WTC11 (cell line): ENCODE measurements around the gene TBC1D22A. TPM values are rescaled to one million over a fixed set of nuclear protein-coding genes. Genes with fewer than 3 reads are reported as not detected.

Source experiments
- ATAC-seq: fragments of 200-7000 bp; cut with Tn5 transposase; 2 replicates; pipeline ENCODE4 v1.10.0; 2021; ENCODE audit warnings: mild to moderate bottlenecking, moderate library complexity
- CTCF ChIA-PET: fragments of 300-600 bp; sonication (Branson Sonifier 250); formaldehyde crosslinking; loops from one replicate; lab custom pipeline; 2021; ENCODE audit warnings: antibody characterized with exemption; lab: Charles Lee
- POLR2A ChIA-PET: fragments of 350-600 bp; sonication (Branson Sonifier 250); formaldehyde crosslinking; loops from one replicate; lab custom pipeline; 2021; ENCODE audit warnings: antibody characterized with exemption; lab: Charles Lee
- DNase-seq: peaks from one replicate; pipeline ENCODE4 v3.0.0; 2021; ENCODE audit warnings: low spot score
- H3K27ac Mint-ChIP-seq: 2 replicates; pipeline ENCODE4 v1.8.0; 2021; ENCODE audit warnings: mixed read lengths
- H3K27me3 Mint-ChIP-seq: 2 replicates; pipeline ENCODE4 v1.8.0; 2021; ENCODE audit warnings: low read depth, mild to moderate bottlenecking, moderate library complexity, mixed read lengths
- H3K36me3 Mint-ChIP-seq: 2 replicates; pipeline ENCODE4 v1.8.0; 2021; ENCODE audit warnings: mixed read lengths
- H3K4me1 Mint-ChIP-seq: 2 replicates; pipeline ENCODE4 v1.8.0; 2022; ENCODE audit warnings: mixed read lengths
- H3K4me3 Mint-ChIP-seq: 2 replicates; pipeline ENCODE4 v1.8.0; 2021; ENCODE audit warnings: mild to moderate bottlenecking, moderate library complexity, mixed read lengths
- H3K9me3 Mint-ChIP-seq: 2 replicates; pipeline ENCODE4 v1.8.0; 2021; ENCODE audit warnings: mixed read lengths
- ATF1 ChIP-seq: sonication (generic); formaldehyde crosslinking; IDR thresholded peaks from 2 replicates; pipeline ENCODE4 v1.8.1; 2023; ENCODE audit warnings: mild to moderate bottlenecking, moderate library complexity, missing genetic modification reagents
- CBFB ChIP-seq: sonication (generic); formaldehyde crosslinking; IDR thresholded peaks from 2 replicates; pipeline ENCODE4 v1.8.1; 2022; ENCODE audit warnings: mild to moderate bottlenecking, low read depth, missing genetic modification reagents
- FOXK1 ChIP-seq: sonication (generic); formaldehyde crosslinking; IDR thresholded peaks from 2 replicates; pipeline ENCODE4 v1.8.0; 2022; ENCODE audit warnings: mild to moderate bottlenecking, moderate library complexity, missing genetic modification reagents
- GABPB1 ChIP-seq: sonication (generic); formaldehyde crosslinking; IDR thresholded peaks from 2 replicates; pipeline ENCODE4 v1.8.1; 2023; ENCODE audit warnings: mild to moderate bottlenecking, missing genetic modification reagents
- NFYB ChIP-seq: sonication (generic); formaldehyde crosslinking; conservative IDR thresholded peaks from 2 replicates; pipeline ENCODE4 v1.8.0; 2022; ENCODE audit warnings: low read depth, missing genetic modification reagents
- SP1 ChIP-seq: sonication (generic); formaldehyde crosslinking; conservative IDR thresholded peaks from 2 replicates; pipeline ENCODE4 v1.8.1; 2022; ENCODE audit warnings: missing genetic modification reagents
- USF1 ChIP-seq: sonication (generic); formaldehyde crosslinking; IDR thresholded peaks from 2 replicates; pipeline ENCODE4 v1.8.0; 2022; ENCODE audit warnings: mild to moderate bottlenecking, missing genetic modification reagents
- ZNF138 ChIP-seq: sonication (generic); formaldehyde crosslinking; conservative IDR thresholded peaks from 2 replicates; pipeline ENCODE4 v1.8.1; 2022; ENCODE audit warnings: mild to moderate bottlenecking, moderate library complexity, missing genetic modification reagents
- ZNF317 ChIP-seq: sonication (generic); formaldehyde crosslinking; IDR thresholded peaks from 2 replicates; pipeline ENCODE4 v1.8.1; 2023; ENCODE audit warnings: low read depth, mild to moderate bottlenecking, moderate library complexity, missing genetic modification reagents, borderline replicate concordance
- ZNF396 ChIP-seq: fragments of 250-450 bp; sonication (Bioruptor Pico); IDR thresholded peaks from 2 replicates; pipeline ENCODE4 v1.8.0; 2021; ENCODE audit warnings: mild to moderate bottlenecking, moderate library complexity, borderline replicate concordance
- ZSCAN18 ChIP-seq: fragments of 250-450 bp; sonication (Bioruptor Pico); IDR thresholded peaks from 2 replicates; pipeline ENCODE4 v2.1.2; 2022; ENCODE audit warnings: mild to moderate bottlenecking, moderate library complexity
- total RNA-seq: library from RNA; stranded (reverse); gene quantifications from 3 replicates; pipeline ENCODE4 v1.2.3, GENCODE V29; 2021
- TF ChIP-seq, protein P1 (sequence below): fragments of 250-450 bp; sonication (Bioruptor Pico); IDR thresholded peaks from 2 replicates; pipeline ENCODE4 v1.9.0; 2021; ENCODE audit warnings: mild to moderate bottlenecking

TBC1D22A gene
- total RNA-seq, 1 experiment from 2014 or later, result 18.1 TPM

DNA sequence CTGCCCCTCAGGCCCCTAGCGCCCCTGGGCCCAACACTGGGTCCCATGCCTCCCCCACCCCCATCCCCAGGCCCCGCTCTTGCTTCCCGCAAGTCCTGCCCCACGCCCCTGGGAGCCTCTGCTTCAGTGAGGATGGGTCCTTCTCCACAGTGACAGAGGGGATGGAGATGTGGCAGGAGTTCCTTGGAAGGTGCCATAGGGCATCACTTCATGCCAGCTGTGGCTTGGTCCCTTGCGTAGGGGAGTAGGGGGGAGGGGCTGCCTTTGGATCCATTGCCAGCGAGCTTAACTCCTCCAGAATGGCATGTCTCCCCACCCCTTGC, 9.5 kb upstream of the TBC1D22A start:
- DNase-seq, result no peak
- Mint-ChIP-seq H3K4me3 (no peak overlapping the region), H3K36me3 (peaks cover 23% of the 10 kb centered on the region), H3K4me1 (no peaks in the 10 kb centered on the region), H3K27ac (no peak overlapping the region), H3K27me3 (peaks cover 7% of the 10 kb centered on the region), H3K9me3 (peaks cover 27% of the 10 kb centered on the region)
- POLR2A ChIA-PET, result no interaction called here
- no peak for TF ChIP-seq GABPB1 (CRISPR knock-in tag)
- no peak for TF ChIP-seq NFYB (CRISPR knock-in tag)
- no peak for TF ChIP-seq FOXK1 (CRISPR knock-in tag)
- no peak for TF ChIP-seq USF1 (CRISPR knock-in tag)
- no peak for TF ChIP-seq ZSCAN18 (CRISPR knock-in tag)
- TF ChIP-seq ZNF138 (CRISPR knock-in tag), result no peak
- TF ChIP-seq, all 79 proteins: peak for 0
- ATAC-seq, result no peak
- CTCF ChIA-PET, result no interaction called here

- Mint-ChIP-seq H3K4me1 (no peaks in the 10 kb centered on the region), H3K36me3 (peaks cover 23% of the 10 kb centered on the region), H3K4me3 (no peak overlapping the region), H3K27me3 (peaks cover 7% of the 10 kb centered on the region), H3K9me3 (peaks cover 27% of the 10 kb centered on the region), H3K27ac (no peak overlapping the region)
- ATAC-seq, result no peak
- no peak for TF ChIP-seq ATF1
- TF ChIP-seq, protein P1, sequence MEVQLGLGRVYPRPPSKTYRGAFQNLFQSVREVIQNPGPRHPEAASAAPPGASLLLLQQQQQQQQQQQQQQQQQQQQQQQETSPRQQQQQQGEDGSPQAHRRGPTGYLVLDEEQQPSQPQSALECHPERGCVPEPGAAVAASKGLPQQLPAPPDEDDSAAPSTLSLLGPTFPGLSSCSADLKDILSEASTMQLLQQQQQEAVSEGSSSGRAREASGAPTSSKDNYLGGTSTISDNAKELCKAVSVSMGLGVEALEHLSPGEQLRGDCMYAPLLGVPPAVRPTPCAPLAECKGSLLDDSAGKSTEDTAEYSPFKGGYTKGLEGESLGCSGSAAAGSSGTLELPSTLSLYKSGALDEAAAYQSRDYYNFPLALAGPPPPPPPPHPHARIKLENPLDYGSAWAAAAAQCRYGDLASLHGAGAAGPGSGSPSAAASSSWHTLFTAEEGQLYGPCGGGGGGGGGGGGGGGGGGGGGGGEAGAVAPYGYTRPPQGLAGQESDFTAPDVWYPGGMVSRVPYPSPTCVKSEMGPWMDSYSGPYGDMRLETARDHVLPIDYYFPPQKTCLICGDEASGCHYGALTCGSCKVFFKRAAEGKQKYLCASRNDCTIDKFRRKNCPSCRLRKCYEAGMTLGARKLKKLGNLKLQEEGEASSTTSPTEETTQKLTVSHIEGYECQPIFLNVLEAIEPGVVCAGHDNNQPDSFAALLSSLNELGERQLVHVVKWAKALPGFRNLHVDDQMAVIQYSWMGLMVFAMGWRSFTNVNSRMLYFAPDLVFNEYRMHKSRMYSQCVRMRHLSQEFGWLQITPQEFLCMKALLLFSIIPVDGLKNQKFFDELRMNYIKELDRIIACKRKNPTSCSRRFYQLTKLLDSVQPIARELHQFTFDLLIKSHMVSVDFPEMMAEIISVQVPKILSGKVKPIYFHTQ (CRISPR knock-in tag), result no peak
- POLR2A ChIA-PET, result no interaction called here
- CTCF ChIA-PET, result no interaction called here
- no peak for DNase-seq
Observed at GRCh38 chr22:46753360-46753759, 9.1 kb upstream of the TBC1D22A start.

DNA sequence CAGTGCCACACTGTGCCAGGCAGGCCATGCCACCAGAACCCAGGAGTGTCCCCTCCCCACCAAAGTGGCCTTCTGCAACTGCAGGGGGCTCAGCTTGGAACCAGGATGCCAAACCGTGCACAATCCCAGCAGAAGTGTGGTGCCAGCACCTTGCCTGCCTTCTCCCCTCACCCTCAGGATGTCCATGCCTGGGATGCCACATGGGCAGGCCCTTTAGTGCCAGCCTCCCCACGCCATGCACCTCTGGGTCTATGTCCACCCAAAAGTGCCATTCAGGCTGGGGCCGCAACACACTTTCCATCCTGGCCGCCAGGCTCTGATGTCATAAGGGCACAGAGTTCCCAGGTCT, 8.7 kb upstream of the TBC1D22A start:
- no peak for DNase-seq
- H3K9me3 Mint-ChIP-seq, result peaks cover 27% of the 10 kb centered on the region
- no peaks in the 10 kb centered on the region for H3K4me1 Mint-ChIP-seq
- peaks cover 7% of the 10 kb centered on the region for H3K27me3 Mint-ChIP-seq
- ChIA-PET CTCF (no interaction called here), POLR2A (no interaction called here)
- H3K36me3 Mint-ChIP-seq, result peaks cover 26% of the 10 kb centered on the region
- ATAC-seq, result no peak
- TF ChIP-seq ZNF396 (CRISPR knock-in tag) (no peak), ZNF317 (no peak), SP1 (CRISPR knock-in tag) (no peak)
- TF ChIP-seq, all 79 proteins: peak for 0
- H3K4me3 Mint-ChIP-seq, result no peak overlapping the region
- no peak overlapping the region for H3K27ac Mint-ChIP-seq

DNA sequence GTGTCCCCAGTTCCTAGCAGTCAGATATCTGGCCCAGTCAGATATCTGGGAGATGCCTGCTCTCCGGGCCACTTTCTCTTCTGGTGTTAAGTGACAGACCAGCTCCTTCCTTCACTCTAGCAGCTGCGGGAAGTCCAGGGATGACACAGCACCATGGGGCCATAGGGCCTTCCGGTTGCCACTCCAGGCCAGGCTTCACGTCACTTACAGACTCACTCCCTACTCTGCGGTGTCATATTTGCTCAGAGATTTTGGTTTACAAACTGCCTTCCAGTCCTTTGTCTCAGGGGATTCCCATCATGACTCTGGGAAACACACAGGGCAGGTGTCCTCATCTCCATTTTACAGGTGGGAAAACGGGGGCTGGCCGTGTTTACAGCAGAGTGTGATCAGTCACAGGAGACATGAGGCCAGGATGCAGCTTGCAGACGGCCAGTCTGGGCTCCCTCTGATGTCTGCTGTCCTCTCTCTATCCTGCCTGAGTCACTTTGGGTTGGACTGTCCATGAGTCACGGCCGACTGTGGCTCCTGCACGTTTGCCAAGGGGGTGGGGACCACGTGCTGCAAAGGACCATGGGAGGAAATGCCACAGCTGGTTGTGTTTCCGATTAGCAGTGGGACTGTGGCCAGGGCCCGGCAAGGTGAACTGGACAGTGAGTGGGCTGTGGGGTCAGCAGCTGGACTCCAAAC, 8.2 kb upstream of the TBC1D22A start:
- ChIA-PET CTCF (no interaction called here), POLR2A (no interaction called here)
- Mint-ChIP-seq H3K4me1 (no peaks in the 10 kb centered on the region; the same call in 1 of the 2 replicates), H3K27me3 (peaks cover 2% of the 10 kb centered on the region), H3K9me3 (peaks cover 27% of the 10 kb centered on the region), H3K4me3 (no peak overlapping the region), H3K36me3 (peaks cover 26% of the 10 kb centered on the region), H3K27ac (no peak overlapping the region)
- DNase-seq, result no peak
- ATAC-seq, result no peak
- TF ChIP-seq GABPB1 (CRISPR knock-in tag) (peak; percentile 50), CBFB (CRISPR knock-in tag) (no peak)
